Kidney tubule cell (primary cell): ENCODE data around the gene TEPSIN.

Experiments used
- DNase-seq: peaks from one replicate; pipeline ENCODE4 v3.0.0-alpha.2; 2018; ENCODE audit warnings: low spot score

Gene TEPSIN

GRCh38 chr17:81238815-81239713 is at the start of gene TEPSIN, which contains the start of gene NDUFAF8:
Gene TEPSIN, minus strand, starts transcription at chr17:81239055. Its CDS starts 22 bp downstream, at chr17:81239033.
Gene NDUFAF8, plus strand, starts transcription at chr17:81239318. Its CDS starts 46 bp downstream, at chr17:81239364.
- peak; percentile 100 for DNase-seq

- no peak for DNase-seq
Observed at GRCh38 chr17:81287741-81288430, 49.0 kb upstream of the TEPSIN start.

GRCh38 chr17:81287152-81287551 is 48.3 kb upstream of the TEPSIN start:
- no peak for DNase-seq

GRCh38 chr17:81286491-81287145 is 47.8 kb upstream of the TEPSIN start:
- no peak for DNase-seq

- DNase-seq = no peak
Observed at GRCh38 chr17:81285894-81286293, 47.0 kb upstream of the TEPSIN start.

GRCh38 chr17:81285179-81285878 is 46.5 kb upstream of the TEPSIN start:
- DNase-seq = no peak

- no peak for DNase-seq
Observed at GRCh38 chr17:81282876-81283275, 44.0 kb upstream of the TEPSIN start.

GRCh38 chr17:81282141-81282540 is 43.3 kb upstream of the TEPSIN start:
- DNase-seq = no peak

GRCh38 chr17:81280571-81280970 is 41.7 kb upstream of the TEPSIN start:
- DNase-seq = no peak

GRCh38 chr17:81279278-81280275 is 40.7 kb upstream of the TEPSIN start:
- no peak for DNase-seq

GRCh38 chr17:81278831-81279230 is 40.0 kb upstream of the TEPSIN start:
- DNase-seq = no peak

GRCh38 chr17:81277946-81278693 is 39.3 kb upstream of the TEPSIN start:
- DNase-seq = no peak

GRCh38 chr17:81277421-81277820 is 38.6 kb upstream of the TEPSIN start:
- DNase-seq = no peak

GRCh38 chr17:81276781-81277180 is 37.9 kb upstream of the TEPSIN start:
- no peak for DNase-seq

- DNase-seq = no peak
Observed at GRCh38 chr17:81274471-81274855, 35.6 kb upstream of the TEPSIN start.

- DNase-seq = no peak
Observed at GRCh38 chr17:81273698-81274470, 35.0 kb upstream of the TEPSIN start.

GRCh38 chr17:81272616-81273015 is 33.8 kb upstream of the TEPSIN start:
- no peak for DNase-seq

GRCh38 chr17:81271226-81271625 is 32.4 kb upstream of the TEPSIN start:
- DNase-seq = no peak

- DNase-seq = no peak
Observed at GRCh38 chr17:81270279-81270678, 31.4 kb upstream of the TEPSIN start.
